WERI-Rb-1 (cell line): ENCODE results near the gene ANGPTL8.

Experiments used
- DNase-seq: peaks from one replicate; pipeline ENCODE4 v3.0.0-alpha.2; 2020
- H3K27ac ChIP-seq: fragments of 250-450 bp; sonication (Bioruptor Pico); 2 replicates; pipeline ENCODE4 v1.5.1; 2020; ENCODE audit warnings: mild to moderate bottlenecking, moderate library complexity
- H3K27me3 ChIP-seq: fragments of 250-450 bp; sonication (Bioruptor Pico); 2 replicates; pipeline ENCODE4 v1.5.1; 2021; ENCODE audit warnings: mild to moderate bottlenecking, low read depth, moderate library complexity; ENCODE audit not compliant: insufficient read depth, severe bottlenecking
- H3K36me3 ChIP-seq: fragments of 250-450 bp; sonication (Bioruptor Pico); 2 replicates; pipeline ENCODE4 v1.5.1; 2020; ENCODE audit warnings: mild to moderate bottlenecking, moderate library complexity
- H3K4me3 ChIP-seq: 2 replicates; pipeline ENCODE4 v1.5.1; 2011; ENCODE audit warnings: low read depth, mild to moderate bottlenecking, control low read depth, low read length
- H3K9me3 ChIP-seq: fragments of 250-450 bp; sonication (Bioruptor Pico); 2 replicates; pipeline ENCODE4 v1.5.1; 2021; ENCODE audit warnings: mild to moderate bottlenecking, moderate library complexity; ENCODE audit not compliant: severe bottlenecking
- CTCF ChIP-seq: IDR thresholded peaks from 2 replicates; pipeline ENCODE4 v1.5.1; 2011; ENCODE audit warnings: low read depth, mild to moderate bottlenecking, control low read depth, inconsistent platforms, low read length

Gene ANGPTL8

GRCh38 chr19:11286312-11286974 is 47.0 kb downstream of the ANGPTL8 start:
- no peaks in the 10 kb centered on the region for H3K27me3 ChIP-seq
- no peak overlapping the region for H3K27ac ChIP-seq
- TF ChIP-seq CTCF: no peak
- H3K4me3 ChIP-seq: no peak overlapping the region
- no peaks in the 10 kb centered on the region for H3K36me3 ChIP-seq
- no peaks in the 10 kb centered on the region for H3K9me3 ChIP-seq
- DNase-seq: no peak

- Histone ChIP-seq H3K27ac (no peak overlapping the region), H3K27me3 (no peaks in the 10 kb centered on the region), H3K4me3 (no peak overlapping the region), H3K9me3 (no peaks in the 10 kb centered on the region), H3K36me3 (no peaks in the 10 kb centered on the region)
- TF ChIP-seq CTCF: peak; percentile 41
- DNase-seq: peak; percentile 20
Measured at GRCh38 chr19:11288349-11288748, 48.9 kb downstream of the ANGPTL8 start.

- H3K27me3 ChIP-seq: no peaks in the 10 kb centered on the region
- no peak for DNase-seq
- TF ChIP-seq CTCF: no peak
- no peak overlapping the region for H3K27ac ChIP-seq
- H3K36me3 ChIP-seq: no peaks in the 10 kb centered on the region
- H3K4me3 ChIP-seq: no peak overlapping the region
- H3K9me3 ChIP-seq: no peaks in the 10 kb centered on the region
Measured at GRCh38 chr19:11290256-11290655, 50.8 kb downstream of the ANGPTL8 start.

- no peaks in the 10 kb centered on the region for H3K27me3 ChIP-seq
- H3K36me3 ChIP-seq: no peaks in the 10 kb centered on the region
- H3K27ac ChIP-seq: no peak overlapping the region
- DNase-seq: no peak
- no peak overlapping the region for H3K4me3 ChIP-seq
- no peak for TF ChIP-seq CTCF
- H3K9me3 ChIP-seq: no peaks in the 10 kb centered on the region
Measured at GRCh38 chr19:11291415-11291814, 52.0 kb downstream of the ANGPTL8 start.
